ENCODE results near the gene BRI3BP.
"Not testable (repeated sequence)": the region's sequence is repeated elsewhere in the genome, so short reads cannot be mapped to it uniquely, and the experiment has no call there.

The BRI3BP gene

DNA sequence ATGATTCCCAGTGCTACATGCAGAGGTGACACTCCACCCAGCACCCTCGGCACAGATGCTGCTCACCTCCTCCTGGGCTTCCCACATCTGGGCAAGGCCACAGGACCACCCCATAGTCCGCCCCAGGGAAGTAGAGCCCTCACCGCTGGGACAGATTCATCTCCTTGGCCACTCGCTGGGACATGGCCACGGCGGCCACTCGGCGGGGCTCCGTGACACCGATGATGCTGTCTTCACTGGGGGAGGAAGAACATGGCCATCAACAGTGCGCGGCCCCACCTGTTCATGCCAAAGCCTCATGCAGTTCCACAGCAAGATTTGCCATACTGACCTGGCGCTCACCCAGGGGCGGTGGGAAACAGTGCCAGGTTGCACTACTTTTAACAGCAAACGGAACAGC lies 18.2 kb upstream of the BRI3BP start:
- no peak for DNase-seq

GRCh38 chr12:124976999-124977398 lies 16.4 kb upstream of the BRI3BP start:
- no peak for DNase-seq

DNA sequence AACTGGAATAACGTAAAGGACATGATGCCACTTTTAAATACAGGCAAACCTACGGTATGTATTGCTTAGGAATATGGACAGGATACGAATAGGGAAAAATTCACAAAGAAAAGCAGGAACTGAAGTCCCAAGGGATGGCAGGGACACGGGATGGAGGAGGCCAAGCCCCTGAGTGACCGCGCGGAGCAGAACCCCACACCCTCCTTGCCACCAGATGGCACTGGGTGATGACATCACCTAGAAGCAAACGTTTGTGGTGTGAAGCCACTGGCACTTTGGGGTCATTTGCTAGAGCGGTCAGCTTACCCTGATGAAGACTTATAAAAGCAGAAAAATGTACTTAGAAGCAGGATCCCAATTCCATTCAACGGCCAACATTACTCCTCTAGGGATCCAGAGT lies 13.9 kb upstream of the BRI3BP start:
- no peak for DNase-seq

- DNase-seq, result no peak
Observed at GRCh38 chr12:124980098-124980892, 13.2 kb upstream of the BRI3BP start.

GRCh38 chr12:124986876-124987275 lies 6.6 kb upstream of the BRI3BP start:
- DNase-seq, result not testable (repeated sequence)

DNA sequence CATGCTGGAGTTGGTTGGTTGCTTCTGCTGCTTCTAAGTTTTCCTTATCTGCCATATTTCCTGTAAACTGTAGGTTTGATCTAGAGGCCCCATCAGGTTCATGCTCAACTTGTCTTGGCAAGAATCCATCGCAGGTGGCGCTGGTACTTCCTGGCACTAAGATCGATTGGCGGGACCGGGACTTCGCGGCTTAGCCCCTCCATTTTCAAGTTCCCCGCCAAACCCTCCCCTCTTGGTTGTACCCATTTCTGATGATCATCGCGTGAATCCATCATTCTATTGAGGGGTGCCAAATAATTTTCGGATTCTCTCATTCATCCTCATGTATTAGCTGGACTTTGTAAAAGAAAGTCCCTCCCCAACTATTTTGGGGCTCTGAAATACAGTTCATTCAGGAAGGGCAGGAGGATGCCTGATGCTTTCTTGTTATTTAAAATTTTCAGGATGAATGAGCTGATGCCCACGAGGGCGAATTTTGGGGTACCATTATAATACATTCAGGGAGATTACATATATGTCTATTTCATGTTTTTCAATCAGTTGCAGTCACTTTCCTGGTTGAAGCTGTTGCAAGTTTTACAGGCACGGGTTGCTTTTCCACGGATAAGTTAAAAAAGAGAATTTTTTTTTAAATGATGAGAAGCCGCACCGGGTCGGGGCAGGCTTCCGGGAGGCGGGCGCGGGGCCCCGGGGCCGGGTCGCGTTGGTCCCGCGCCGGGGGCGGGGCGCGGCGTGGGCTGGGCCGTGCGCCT lies 395 bp upstream of the BRI3BP start:
- peak; percentile 75 to 92 for DNase-seq

DNA sequence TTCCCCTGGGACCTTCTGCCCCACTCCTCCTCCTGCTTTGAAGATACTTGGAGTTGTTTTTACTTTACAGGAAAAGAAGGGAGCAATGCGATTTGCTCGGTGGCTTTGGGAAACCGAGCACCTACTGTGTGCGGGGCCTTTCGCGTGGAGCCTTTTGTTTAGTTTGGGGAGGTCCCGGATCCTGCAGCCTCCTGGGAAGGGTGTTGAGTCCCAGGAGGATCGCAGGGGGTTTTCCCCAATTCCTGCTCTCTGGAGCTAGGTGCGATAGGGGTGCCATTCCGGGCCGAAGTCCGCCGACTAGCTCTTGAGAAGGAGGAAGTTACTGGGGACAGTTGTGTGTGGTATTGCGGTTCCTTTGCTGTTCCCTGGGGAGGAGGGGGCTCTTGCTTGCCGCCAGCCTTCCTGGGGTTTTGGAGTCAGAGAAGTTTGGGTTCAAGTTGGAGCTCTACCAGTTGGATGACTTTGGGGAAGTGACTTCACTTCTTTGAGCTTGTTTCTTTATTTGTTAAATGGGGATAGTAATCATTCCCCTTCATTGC lies 1.1 kb downstream of the BRI3BP start:
- peak in 1 of 2 experiments; percentile 11 for DNase-seq

DNA sequence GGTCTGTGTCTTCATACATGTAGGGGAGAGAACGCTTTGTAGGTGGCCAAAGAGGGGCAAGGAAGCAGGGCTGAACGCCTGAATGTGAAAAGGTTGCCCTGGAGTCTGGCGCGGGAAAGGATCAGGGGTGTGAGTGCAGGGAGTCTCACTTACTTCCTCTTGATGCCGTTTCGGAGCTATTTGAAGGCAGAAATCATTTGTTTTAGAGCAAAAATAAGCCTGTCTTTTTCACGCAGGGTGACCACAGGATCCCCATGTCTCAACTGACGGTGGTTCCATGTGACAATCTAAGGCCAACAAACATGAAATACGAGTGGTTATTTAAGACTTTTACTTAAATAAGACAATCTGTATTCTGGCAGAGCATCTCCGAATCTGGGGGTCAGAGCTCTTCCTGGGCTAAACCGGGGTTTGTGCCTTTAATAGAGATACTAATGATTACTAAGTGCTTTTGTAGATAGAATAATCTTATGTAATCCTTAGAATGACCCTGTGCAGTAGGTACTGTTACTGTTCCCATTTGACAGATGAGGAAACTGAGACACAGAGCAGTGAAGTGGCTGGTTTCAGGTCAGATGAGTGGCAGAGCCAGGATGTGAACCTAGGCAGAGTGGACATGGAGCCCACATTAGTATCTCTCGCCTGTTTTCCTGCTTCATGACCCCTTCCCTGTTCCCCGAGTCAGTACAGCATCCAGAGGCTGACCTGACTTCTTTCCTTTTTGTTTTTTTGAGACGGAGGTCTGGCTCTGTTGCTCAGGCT lies 1.9 kb downstream of the BRI3BP start:
- DNase-seq, result no peak

GRCh38 chr12:124998705-124999104 lies 5.3 kb downstream of the BRI3BP start:
- DNase-seq, result no peak

DNA sequence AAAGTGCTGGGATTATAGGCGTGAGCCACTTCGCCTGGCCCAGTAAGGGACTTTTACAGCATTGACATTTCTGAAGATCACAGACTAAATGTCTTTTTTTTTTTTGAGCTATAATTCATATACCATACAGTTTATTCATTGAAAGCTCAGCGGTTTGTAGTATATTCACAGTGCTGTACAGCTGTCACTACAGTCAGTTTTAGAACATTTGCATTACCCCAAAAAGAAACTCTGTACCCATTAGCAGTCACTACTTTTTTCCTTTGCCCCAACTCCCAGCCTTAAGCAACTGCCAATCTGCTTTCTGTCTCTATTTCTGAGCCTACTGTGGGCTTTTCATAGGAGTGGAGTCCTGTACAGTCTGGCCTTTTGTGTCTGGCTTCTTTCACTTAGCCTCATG lies 8.2 kb downstream of the BRI3BP start:
- no peak for DNase-seq

- no peak for DNase-seq
Observed at GRCh38 chr12:125003021-125003420, 9.6 kb downstream of the BRI3BP start.

- DNase-seq, result no peak
Observed at GRCh38 chr12:125004621-125005020, 11.2 kb downstream of the BRI3BP start.

DNA sequence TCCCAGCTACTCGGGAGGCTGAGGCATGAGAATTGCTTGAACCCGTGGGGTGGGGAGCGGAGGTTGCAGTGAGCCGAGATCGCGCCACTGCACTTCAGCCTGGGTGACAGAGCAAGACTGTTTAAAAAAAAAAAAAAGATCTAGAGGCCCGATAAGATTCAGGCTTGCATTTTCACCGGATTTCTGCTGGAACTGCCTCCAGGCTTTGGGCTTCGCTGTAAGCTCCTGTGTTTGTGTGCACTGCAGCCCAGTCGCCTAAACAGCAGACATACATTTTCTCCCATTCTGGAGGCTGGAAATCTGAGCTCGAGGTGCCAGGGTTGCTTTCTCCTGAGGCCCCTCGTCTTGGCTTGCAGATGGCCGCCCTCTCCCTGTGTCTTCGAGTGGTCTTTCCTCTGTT lies 12.2 kb downstream of the BRI3BP start:
- DNase-seq, result no peak

- DNase-seq, result peak in 1 of 2 experiments; percentile 31
Observed at GRCh38 chr12:125006365-125006764, 12.9 kb downstream of the BRI3BP start.

GRCh38 chr12:125013816-125014442 lies 20.5 kb downstream of the BRI3BP start:
- DNase-seq, result peak in 1 of 2 experiments; percentile 18

DNA sequence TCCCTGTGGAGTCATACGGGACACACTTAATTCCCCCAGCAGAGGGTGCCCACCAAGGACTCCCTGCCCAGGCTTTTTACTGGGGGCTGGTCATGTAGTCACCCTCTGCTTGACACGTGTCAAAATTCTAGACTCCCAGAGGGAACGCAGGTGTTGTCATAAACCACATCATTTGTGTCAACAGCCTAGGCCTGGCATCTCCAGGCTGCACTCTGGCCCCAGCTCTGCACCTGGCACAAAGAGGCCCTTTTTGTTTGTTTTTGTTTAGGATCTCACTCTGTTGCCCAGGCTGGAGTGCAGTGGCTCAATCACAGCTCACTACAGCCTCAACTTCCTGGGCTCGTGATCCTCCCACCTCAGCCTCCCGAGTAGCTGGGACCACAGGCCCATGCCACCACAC lies 21.1 kb downstream of the BRI3BP start:
- no peak for DNase-seq

GRCh38 chr12:125015680-125016310 lies 22.4 kb downstream of the BRI3BP start:
- DNase-seq, result peak; percentile 75 to 91

- DNase-seq, result no peak
Observed at GRCh38 chr12:125017801-125018200, 24.4 kb downstream of the BRI3BP start.

GRCh38 chr12:125018356-125018755 lies 24.9 kb downstream of the BRI3BP start:
- DNase-seq, result no peak

GRCh38 chr12:125021096-125021495 lies 27.7 kb downstream of the BRI3BP start:
- no peak for DNase-seq

DNA sequence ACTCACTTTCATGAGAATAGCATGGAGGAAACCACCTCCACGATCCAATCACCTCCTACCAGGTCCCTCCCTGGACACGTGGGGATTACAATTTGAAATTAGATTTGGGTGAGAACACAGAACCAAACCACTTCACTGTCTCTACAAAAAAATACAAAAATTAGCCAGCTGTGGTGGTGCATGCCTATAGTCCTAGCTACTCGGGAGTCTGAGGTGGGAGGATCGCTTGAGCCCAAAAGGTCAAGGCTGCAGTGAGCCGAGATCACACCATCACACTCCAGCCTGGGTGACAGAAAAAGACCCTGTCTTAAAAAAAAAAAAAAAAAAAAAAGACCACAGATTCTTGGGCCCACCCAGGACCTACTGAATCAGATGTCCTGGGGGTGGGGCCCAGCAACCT lies 28.3 kb downstream of the BRI3BP start:
- DNase-seq, result no peak

DNA sequence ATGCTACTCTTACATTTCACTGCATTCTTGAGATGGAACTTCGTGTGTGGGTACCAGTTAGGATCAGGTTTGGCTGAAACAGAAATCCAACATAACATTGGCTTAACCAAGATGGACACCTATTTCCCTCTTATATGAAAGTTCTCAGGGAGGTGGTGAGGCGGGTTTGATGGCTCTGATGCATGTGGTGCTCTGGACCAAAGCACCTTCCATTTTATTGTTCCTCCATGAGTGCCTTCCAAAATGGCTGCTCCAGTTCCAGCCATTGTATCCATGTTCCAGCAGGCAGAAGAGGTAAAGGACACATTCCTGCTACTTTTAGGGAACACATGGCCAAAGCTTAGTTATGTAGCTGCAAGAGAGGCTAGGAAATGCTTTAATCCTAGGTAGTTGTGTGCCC lies 29.6 kb downstream of the BRI3BP start:
- DNase-seq, result no peak

All from NCI-H2081 (cell line).